Osteocyte (in vitro differentiated cells): ENCODE data around the gene RNF213. TPM values are rescaled to one million over a fixed set of nuclear protein-coding genes. Genes with fewer than 3 reads are reported as not detected.

Experiments used
- DNase-seq: peaks from one replicate; pipeline ENCODE4 v3.0.0; 2021; ENCODE audit warnings: mixed read lengths; ENCODE audit not compliant: unreplicated experiment; ENCODE audit errors: extremely low spot score
- H3K27ac Mint-ChIP-seq: one replicate; pipeline ENCODE4 v1.8.0; 2021; ENCODE audit warnings: mild to moderate bottlenecking, mixed read lengths; ENCODE audit not compliant: unreplicated experiment
- H3K27me3 Mint-ChIP-seq: one replicate; pipeline ENCODE4 v1.8.0; 2021; ENCODE audit warnings: mixed read lengths; ENCODE audit not compliant: unreplicated experiment
- H3K36me3 Mint-ChIP-seq: one replicate; pipeline ENCODE4 v1.8.0; 2021; ENCODE audit warnings: mixed read lengths; ENCODE audit not compliant: unreplicated experiment
- H3K4me1 Mint-ChIP-seq: one replicate; pipeline ENCODE4 v1.8.0; 2021; ENCODE audit warnings: mixed read lengths; ENCODE audit not compliant: unreplicated experiment
- H3K4me3 Mint-ChIP-seq: one replicate; pipeline ENCODE4 v1.8.0; 2021; ENCODE audit warnings: mild to moderate bottlenecking, moderate library complexity, mixed read lengths; ENCODE audit not compliant: unreplicated experiment
- H3K9me3 Mint-ChIP-seq: one replicate; pipeline ENCODE4 v1.8.0; 2021; ENCODE audit warnings: mixed read lengths; ENCODE audit not compliant: unreplicated experiment
- total RNA-seq: library from RNA; stranded (reverse); gene quantifications from 2 replicates; pipeline ENCODE4 v1.2.1, GENCODE V29; 2021
- TF ChIP-seq, protein P1 (sequence below): fragments of 200-600 bp; sonication (generic); IDR thresholded peaks from 2 replicates; pipeline ENCODE4 v1.5.0; 2021; ENCODE audit warnings: antibody characterized with exemption, mild to moderate bottlenecking, moderate library complexity

The RNF213 gene
- total RNA-seq, 1 donor from 2014 or later: 106 TPM

DNA sequence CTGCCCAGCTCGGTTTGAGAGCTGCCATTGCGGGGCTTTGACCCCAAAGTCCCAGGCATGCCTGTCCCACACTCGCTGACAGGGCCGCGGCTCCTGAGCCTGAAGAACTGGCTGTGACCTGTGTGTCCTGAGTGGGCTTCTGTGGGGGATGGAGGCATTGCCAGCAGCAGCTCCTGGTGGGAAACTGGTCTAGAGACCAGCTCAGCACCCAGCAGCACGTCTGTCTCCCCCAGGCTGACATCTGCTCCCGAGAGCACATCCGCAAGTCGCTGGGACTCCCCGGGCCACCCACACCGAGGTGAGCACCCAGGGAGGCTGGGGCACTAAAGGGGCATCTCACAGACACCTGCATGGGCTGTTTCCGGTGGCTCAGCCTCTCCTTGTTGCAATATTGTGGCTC, 167.7 kb downstream of the RNF213 start:
- no peak overlapping the region for H3K4me3 Mint-ChIP-seq
- H3K27me3 Mint-ChIP-seq: no peaks in the 10 kb centered on the region
- peaks cover 4% of the 10 kb centered on the region for H3K4me1 Mint-ChIP-seq
- DNase-seq: no peak
- TF ChIP-seq, protein P1, sequence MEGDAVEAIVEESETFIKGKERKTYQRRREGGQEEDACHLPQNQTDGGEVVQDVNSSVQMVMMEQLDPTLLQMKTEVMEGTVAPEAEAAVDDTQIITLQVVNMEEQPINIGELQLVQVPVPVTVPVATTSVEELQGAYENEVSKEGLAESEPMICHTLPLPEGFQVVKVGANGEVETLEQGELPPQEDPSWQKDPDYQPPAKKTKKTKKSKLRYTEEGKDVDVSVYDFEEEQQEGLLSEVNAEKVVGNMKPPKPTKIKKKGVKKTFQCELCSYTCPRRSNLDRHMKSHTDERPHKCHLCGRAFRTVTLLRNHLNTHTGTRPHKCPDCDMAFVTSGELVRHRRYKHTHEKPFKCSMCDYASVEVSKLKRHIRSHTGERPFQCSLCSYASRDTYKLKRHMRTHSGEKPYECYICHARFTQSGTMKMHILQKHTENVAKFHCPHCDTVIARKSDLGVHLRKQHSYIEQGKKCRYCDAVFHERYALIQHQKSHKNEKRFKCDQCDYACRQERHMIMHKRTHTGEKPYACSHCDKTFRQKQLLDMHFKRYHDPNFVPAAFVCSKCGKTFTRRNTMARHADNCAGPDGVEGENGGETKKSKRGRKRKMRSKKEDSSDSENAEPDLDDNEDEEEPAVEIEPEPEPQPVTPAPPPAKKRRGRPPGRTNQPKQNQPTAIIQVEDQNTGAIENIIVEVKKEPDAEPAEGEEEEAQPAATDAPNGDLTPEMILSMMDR: no peak
- H3K27ac Mint-ChIP-seq: no peak overlapping the region
- H3K9me3 Mint-ChIP-seq: no peaks in the 10 kb centered on the region
- no peaks in the 10 kb centered on the region for H3K36me3 Mint-ChIP-seq

DNA sequence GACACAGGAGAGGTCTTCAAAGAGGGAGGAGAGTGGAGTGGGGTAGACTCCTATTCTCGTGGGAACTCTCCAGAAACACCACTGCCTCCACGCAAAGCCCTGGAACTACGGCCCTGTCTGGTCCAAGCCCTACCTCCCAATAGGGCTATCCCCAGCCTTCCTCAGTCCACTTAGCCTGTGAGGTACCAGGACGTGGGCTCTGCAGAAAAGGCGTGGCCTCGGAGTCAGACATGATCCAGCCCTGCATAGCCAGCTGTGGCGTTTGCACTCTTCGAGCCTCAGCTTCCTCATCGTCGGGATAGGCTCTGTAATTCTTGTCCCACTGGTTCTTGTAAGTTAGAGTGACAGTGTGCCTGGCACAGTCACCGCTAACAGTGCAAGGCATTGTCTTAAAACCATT, 168.1 kb downstream of the RNF213 start:
- no peak for DNase-seq
- H3K36me3 Mint-ChIP-seq: no peaks in the 10 kb centered on the region
- H3K27me3 Mint-ChIP-seq: no peaks in the 10 kb centered on the region
- TF ChIP-seq, protein P1: no peak
- H3K9me3 Mint-ChIP-seq: no peaks in the 10 kb centered on the region
- no peak overlapping the region for H3K27ac Mint-ChIP-seq
- H3K4me1 Mint-ChIP-seq: peaks cover 4% of the 10 kb centered on the region
- no peak overlapping the region for H3K4me3 Mint-ChIP-seq

DNA sequence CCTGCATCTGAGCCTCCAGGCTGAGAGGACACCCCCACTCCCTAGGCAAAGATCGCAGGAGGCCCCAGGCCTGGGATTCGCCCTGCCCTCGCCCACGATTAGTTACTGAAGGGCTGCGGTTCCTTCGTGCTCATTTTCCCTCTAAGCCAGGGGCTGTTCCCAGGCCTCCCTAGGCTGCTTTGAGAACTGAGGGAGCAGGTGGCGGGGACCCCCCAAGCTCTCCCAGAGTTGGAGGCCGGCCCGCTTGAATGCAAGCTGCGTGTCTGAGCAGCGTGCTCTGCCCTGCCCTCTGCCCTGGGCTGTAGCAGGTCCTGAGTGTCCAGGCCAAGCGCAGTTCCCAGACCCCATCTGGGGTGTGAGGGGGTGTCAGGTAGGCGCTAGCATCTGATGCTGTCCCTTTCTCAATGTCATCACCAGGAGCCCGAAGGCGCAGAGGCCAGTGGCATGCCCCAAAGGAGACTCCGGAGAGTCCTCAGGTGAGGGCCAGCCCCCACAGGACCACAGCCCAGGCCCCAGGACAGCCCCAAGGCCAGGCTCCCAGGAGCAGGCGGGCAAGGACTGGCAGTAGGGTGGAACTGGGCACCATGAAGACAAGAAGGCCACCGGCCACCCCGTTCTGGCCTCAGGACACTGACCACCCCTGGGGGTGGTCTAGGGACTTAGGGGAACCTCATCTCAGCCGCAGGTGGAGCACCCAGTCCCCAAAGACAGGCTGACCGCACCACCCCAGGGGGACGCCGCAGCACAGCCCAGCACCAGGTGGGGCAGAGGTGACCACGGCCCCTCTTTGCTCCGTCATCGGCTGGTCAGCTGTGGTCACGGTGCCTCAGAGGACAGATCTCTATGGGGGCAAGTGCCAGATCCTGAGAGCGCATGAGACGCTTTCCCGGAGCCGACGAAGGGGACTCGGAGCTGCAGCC, 169.0 kb downstream of the RNF213 start:
- no peaks in the 10 kb centered on the region for H3K36me3 Mint-ChIP-seq
- H3K4me1 Mint-ChIP-seq: peaks cover 4% of the 10 kb centered on the region
- H3K4me3 Mint-ChIP-seq: no peak overlapping the region
- H3K27ac Mint-ChIP-seq: no peak overlapping the region
- TF ChIP-seq, protein P1: no peak
- H3K9me3 Mint-ChIP-seq: no peaks in the 10 kb centered on the region
- no peaks in the 10 kb centered on the region for H3K27me3 Mint-ChIP-seq
- no peak for DNase-seq

DNA sequence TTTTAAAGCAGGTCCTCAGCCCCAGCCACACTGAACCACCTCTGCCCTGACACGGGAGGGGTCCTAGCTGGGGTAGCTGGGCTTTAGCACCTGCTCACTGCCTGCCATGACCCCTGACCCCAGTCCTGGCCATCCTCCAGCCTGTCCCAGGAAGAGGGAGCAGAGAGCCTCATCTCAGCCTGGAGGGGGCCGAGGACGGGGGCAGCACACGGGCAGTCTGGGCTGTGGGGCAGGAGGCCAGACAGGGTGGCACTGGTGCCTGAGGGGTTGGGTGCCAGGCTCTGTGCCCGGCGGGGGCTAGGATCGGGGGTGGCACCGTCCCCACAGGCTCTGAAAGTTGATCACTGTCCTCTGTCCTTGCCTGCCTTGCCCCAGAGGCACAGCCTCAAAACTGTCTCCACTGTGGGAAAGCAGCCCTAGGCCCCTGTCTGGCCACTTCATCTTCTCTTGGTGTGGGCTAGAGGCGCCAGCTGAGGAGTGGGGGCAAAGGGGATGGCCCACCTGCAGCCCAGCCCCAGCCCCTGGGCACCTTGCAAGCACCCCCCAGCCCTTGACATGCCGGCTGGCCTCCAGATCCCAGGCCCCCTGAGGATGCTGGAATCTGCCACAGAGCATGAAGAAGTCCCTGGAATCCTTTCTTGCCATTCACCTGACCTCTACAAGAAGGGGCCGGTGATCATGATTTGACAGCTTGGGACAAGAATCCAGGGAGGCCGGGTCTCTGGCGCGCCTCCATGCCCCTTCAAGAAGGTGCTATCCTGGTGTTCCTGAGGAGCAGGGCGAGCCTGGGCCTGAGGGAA, 170.0 kb downstream of the RNF213 start:
- TF ChIP-seq, protein P1: no peak

More for the DNA sequence above, 170.0 kb downstream of the RNF213 start:
- no peak overlapping the region for H3K4me3 Mint-ChIP-seq
- no peak for DNase-seq
- H3K9me3 Mint-ChIP-seq: no peaks in the 10 kb centered on the region
- H3K27ac Mint-ChIP-seq: no peak overlapping the region
- H3K27me3 Mint-ChIP-seq: no peaks in the 10 kb centered on the region
- no peaks in the 10 kb centered on the region for H3K36me3 Mint-ChIP-seq
- peaks cover 4% of the 10 kb centered on the region for H3K4me1 Mint-ChIP-seq
